SK-N-SH (cell line): ENCODE data around the gene HLA-DRB5. TPM values are rescaled to one million over a fixed set of nuclear protein-coding genes. Genes with fewer than 3 reads are reported as not detected.

Experiments used
- CTCF ChIA-PET: fragments of 300-600, 350-600 bp; formaldehyde crosslinking; extraction: SDS; loops from one replicate; lab custom pipeline; 2021; lab: Yijun Ruan, JAX
- POLR2A ChIA-PET: fragments of 350-600 bp; sonication (Branson Sonifier 250); formaldehyde crosslinking; extraction: SDS; loops from one replicate; lab custom pipeline; 2020; ENCODE audit warnings: antibody characterized with exemption, inconsistent platforms; lab: Yijun Ruan, JAX
- DNase-seq: peaks from one replicate; pipeline ENCODE4 v3.0.0; 2012
- H2AFZ ChIP-seq: fragments of 200-600 bp; sonication (generic); 2 replicates; pipeline ENCODE4 v1.8.1; 2016; ENCODE audit warnings: antibody characterized with exemption, mild to moderate bottlenecking, low read depth
- H3F3A ChIP-seq: fragments of 200-600 bp; sonication (generic); replicated peaks from 2 replicates; pipeline ENCODE3; 2016; ENCODE audit warnings: antibody characterized with exemption, mild to moderate bottlenecking; ENCODE audit not compliant: insufficient read depth
- H3K27ac ChIP-seq, 2 experiments: fragments of 200-500 bp in 1 of 2; fragments of 200-600 bp in 1 of 2; sonication (Bioruptor generic) in 1 of 2; sonication (generic), shearing (Covaris generic) in 1 of 2; 2 replicates each; pipeline versions ENCODE4 v1.5.1 to v1.6.1; 2014 to 2016; ENCODE audit warnings: low read depth in 2 of 2, inconsistent platforms in 1 of 2, low read length in 1 of 2, mild to moderate bottlenecking in 1 of 2, mixed read lengths in 1 of 2
- H3K27me3 ChIP-seq: fragments of 200-600 bp; sonication (generic), shearing (Covaris generic); 2 replicates; pipeline ENCODE4 v1.6.1; 2016; ENCODE audit warnings: mixed run types; ENCODE audit not compliant: insufficient read depth
- H3K36me3 ChIP-seq, 2 experiments: fragments of 200-500 bp in 1 of 2; fragments of 200-600 bp in 1 of 2; sonication (Bioruptor generic) in 1 of 2; sonication (generic) in 1 of 2; replicated peaks in 1 of 2; 2 replicates each; pipeline versions ENCODE3 to v1.5.1; 2014 to 2016; ENCODE audit warnings: low read length in 1 of 2, mild to moderate bottlenecking in 1 of 2; ENCODE audit not compliant: insufficient read depth in 2 of 2, control insufficient read depth in 1 of 2
- H3K4me1 ChIP-seq, 2 experiments: fragments of 200-500 bp in 1 of 2; fragments of 200-600 bp in 1 of 2; sonication (Bioruptor generic) in 1 of 2; sonication (generic), shearing (Covaris generic) in 1 of 2; 2 replicates each; pipeline versions ENCODE4 v1.5.1 to v1.6.1; 2014 to 2016; ENCODE audit warnings: low read depth in 1 of 2, low read length in 1 of 2, mixed run types in 1 of 2; ENCODE audit not compliant: insufficient read depth in 2 of 2, control insufficient read depth in 1 of 2
- H3K4me2 ChIP-seq: fragments of 200-600 bp; sonication (generic), shearing (Covaris generic); 2 replicates; pipeline ENCODE4 v1.6.1; 2017; ENCODE audit warnings: mixed run types
- H3K4me3 ChIP-seq, 2 experiments: fragments of 200-500 bp in 1 of 2; fragments of 200-600 bp in 1 of 2; sonication (Bioruptor generic) in 1 of 2; sonication (generic), shearing (Covaris generic) in 1 of 2; 2 replicates each; pipeline versions ENCODE4 v1.5.1 to v1.8.1; 2014 to 2016; ENCODE audit warnings: low read depth in 2 of 2, inconsistent platforms in 1 of 2, low read length in 1 of 2, mild to moderate bottlenecking in 1 of 2, mixed read lengths in 1 of 2, moderate library complexity in 1 of 2
- H3K79me2 ChIP-seq: fragments of 200-600 bp; sonication (generic); 2 replicates; pipeline ENCODE4 v1.8.1; 2017; ENCODE audit warnings: mild to moderate bottlenecking; ENCODE audit not compliant: insufficient read depth
- H3K9ac ChIP-seq: fragments of 200-600 bp; sonication (generic); 2 replicates; pipeline ENCODE4 v1.6.1; 2017; ENCODE audit warnings: mixed run types
- H3K9me2 ChIP-seq: fragments of 200-600 bp; sonication (generic); 2 replicates; pipeline ENCODE4 v1.6.1; 2017; ENCODE audit warnings: mixed run types
- H3K9me3 ChIP-seq: fragments of 200-600 bp; sonication (generic); 2 replicates; pipeline ENCODE4 v1.6.1; 2017; ENCODE audit warnings: mixed run types, mild to moderate bottlenecking, moderate library complexity
- H4K20me1 ChIP-seq: fragments of 200-600 bp; sonication (generic); 2 replicates; pipeline ENCODE4 v1.6.1; 2017; ENCODE audit warnings: mild to moderate bottlenecking, mixed run types; ENCODE audit not compliant: insufficient read depth
- EP300 ChIP-seq, 2 experiments: IDR thresholded peaks; 2 replicates each; pipeline versions ENCODE4 v1.4.0 to v1.6.1; 2012; ENCODE audit warnings: borderline replicate concordance in 1 of 2, low read depth in 1 of 2, low read length in 1 of 2
- FOXJ3 ChIP-seq: sonication (generic); formaldehyde crosslinking; IDR thresholded peaks from 2 replicates; pipeline ENCODE4 v1.5.1; 2020; ENCODE audit warnings: mild to moderate bottlenecking, missing genetic modification reagents
- GATA2 ChIP-seq: sonication (generic); formaldehyde crosslinking; IDR thresholded peaks from 2 replicates; pipeline ENCODE4 v1.5.0; 2020; ENCODE audit warnings: mild to moderate bottlenecking, missing genetic modification reagents
- JUND ChIP-seq: IDR thresholded peaks from 2 replicates; pipeline ENCODE4 v1.4.0; 2012
- NRF1 ChIP-seq: IDR thresholded peaks from 2 replicates; pipeline ENCODE4 v1.6.1; 2012; ENCODE audit warnings: low read depth, mild to moderate bottlenecking, low read length
- POLR2AphosphoS5 ChIP-seq: IDR thresholded peaks from 2 replicates; pipeline ENCODE4 v1.6.1; 2012; ENCODE audit warnings: low read depth, low read length
- RCOR1 ChIP-seq: fragments of 150-350 bp; IDR thresholded peaks from 2 replicates; pipeline ENCODE4 v1.6.1; 2017; ENCODE audit warnings: antibody characterized with exemption, low read length
- SIN3A ChIP-seq: IDR thresholded peaks from 2 replicates; pipeline ENCODE4 v1.6.1; 2012; ENCODE audit warnings: low read depth, mild to moderate bottlenecking, low read length, moderate library complexity, borderline replicate concordance
- TAF1 ChIP-seq: IDR thresholded peaks from 2 replicates; pipeline ENCODE4 v1.6.1; 2012; ENCODE audit warnings: low read depth, mild to moderate bottlenecking, low read length, moderate library complexity, borderline replicate concordance
- YY1 ChIP-seq: IDR thresholded peaks from 2 replicates; pipeline ENCODE4 v1.4.0; 2012; ENCODE audit warnings: low read depth, mild to moderate bottlenecking
- WGBS: methylation state at CpG from one replicate; pipeline ENCODE4 v1.1.6; 2017; ENCODE audit warnings: low lambda C conversion rate; 5-methylcytosine and 5-hydroxymethylcytosine counted together
- polyA plus RNA-seq, 3 experiments: library from polyadenylated mRNA; depleted of rRNA; stranded (reverse); fragments of >200 nt; gene quantifications; 2 replicates each; pipeline ENCODE4 v1.2.3, GENCODE V29; 2012
- TF ChIP-seq, protein P1 (sequence below): IDR thresholded peaks from 2 replicates; pipeline ENCODE4 v1.4.0; 2012; ENCODE audit warnings: low read depth, borderline replicate concordance
- TF ChIP-seq, protein P2 (sequence below): fragments of 150-350 bp; IDR thresholded peaks from 2 replicates; pipeline ENCODE4 v1.6.1; 2017; ENCODE audit warnings: antibody characterized with exemption, low read length, low read depth, borderline replicate concordance
- TF ChIP-seq, protein P3 (sequence below): IDR thresholded peaks from 2 replicates; pipeline ENCODE4 v1.4.0; 2012; ENCODE audit warnings: low read depth
- TF ChIP-seq, protein P4 (sequence below): fragments of 200-600 bp; sonication (generic); IDR thresholded peaks from 2 replicates; pipeline ENCODE4 v1.6.1; 2017; ENCODE audit warnings: antibody characterized with exemption, mild to moderate bottlenecking, moderate library complexity
- TF ChIP-seq, protein P5 (sequence below): IDR thresholded peaks from 2 replicates; pipeline ENCODE4 v1.4.0; 2012; ENCODE audit warnings: low read depth, borderline replicate concordance

Gene HLA-DRB5
- polyA plus RNA-seq, 1 of the 3 experiments (the other 2 are of a cell fraction), result not detected

DNA sequence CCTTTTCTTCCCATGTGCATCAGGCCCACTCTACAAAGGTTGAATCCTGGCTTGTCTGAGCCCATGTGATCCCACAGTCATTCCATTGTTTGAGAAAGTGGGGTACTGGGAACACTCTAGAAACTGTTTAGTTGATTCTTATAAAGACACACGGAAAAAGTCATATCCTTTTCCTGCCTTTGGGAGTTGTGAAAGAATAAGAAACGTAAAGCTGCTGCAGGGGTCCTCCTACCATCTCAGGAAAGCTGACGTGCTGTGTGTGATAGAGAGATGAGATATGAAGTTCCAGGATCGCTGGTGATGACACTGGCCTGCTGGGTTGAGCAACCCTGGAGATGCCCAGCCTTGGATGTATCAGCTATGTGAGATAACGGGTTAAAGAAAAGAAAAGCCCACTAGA lies 21.3 kb upstream of the HLA-DRB5 start:
- Histone ChIP-seq H3K9ac (no peak overlapping the region), H3K27ac (no peak overlapping the region), H3K36me3 (no peaks in the 10 kb centered on the region), H3K9me2 (no peaks in the 10 kb centered on the region), H3K9me3 (no peaks in the 10 kb centered on the region), H3K4me2 (no peak overlapping the region), H2AFZ (no peak overlapping the region), H3K4me3 (no peak overlapping the region), H3K4me1 (no peaks in the 10 kb centered on the region), H3K27me3 (no peaks in the 10 kb centered on the region), H4K20me1 (no peaks in the 10 kb centered on the region), H3F3A (no peaks in the 10 kb centered on the region), H3K79me2 (no peaks in the 10 kb centered on the region)
- 7% methylated on average over 4 of the region's 5 CpGs for WGBS
- no peak for TF ChIP-seq EP300 (IDR thresholded peaks at IDR 0.05; ENCODE audit: borderline replicate concordance in 1 of 2, low read depth in 1 of 2, low read length in 1 of 2)
- TF ChIP-seq, protein P1, sequence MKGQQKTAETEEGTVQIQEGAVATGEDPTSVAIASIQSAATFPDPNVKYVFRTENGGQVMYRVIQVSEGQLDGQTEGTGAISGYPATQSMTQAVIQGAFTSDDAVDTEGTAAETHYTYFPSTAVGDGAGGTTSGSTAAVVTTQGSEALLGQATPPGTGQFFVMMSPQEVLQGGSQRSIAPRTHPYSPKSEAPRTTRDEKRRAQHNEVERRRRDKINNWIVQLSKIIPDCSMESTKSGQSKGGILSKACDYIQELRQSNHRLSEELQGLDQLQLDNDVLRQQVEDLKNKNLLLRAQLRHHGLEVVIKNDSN, result no peak
- no peak for TF ChIP-seq JUND
- TF ChIP-seq, protein P2, sequence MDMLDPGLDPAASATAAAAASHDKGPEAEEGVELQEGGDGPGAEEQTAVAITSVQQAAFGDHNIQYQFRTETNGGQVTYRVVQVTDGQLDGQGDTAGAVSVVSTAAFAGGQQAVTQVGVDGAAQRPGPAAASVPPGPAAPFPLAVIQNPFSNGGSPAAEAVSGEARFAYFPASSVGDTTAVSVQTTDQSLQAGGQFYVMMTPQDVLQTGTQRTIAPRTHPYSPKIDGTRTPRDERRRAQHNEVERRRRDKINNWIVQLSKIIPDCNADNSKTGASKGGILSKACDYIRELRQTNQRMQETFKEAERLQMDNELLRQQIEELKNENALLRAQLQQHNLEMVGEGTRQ, result no peak
- no peak for TF ChIP-seq GATA2 (CRISPR knock-in tag)
- no peak for TF ChIP-seq TAF1
- CTCF ChIA-PET, result no interaction called here
- POLR2A ChIA-PET, result no interaction called here
- no peak for DNase-seq

DNA sequence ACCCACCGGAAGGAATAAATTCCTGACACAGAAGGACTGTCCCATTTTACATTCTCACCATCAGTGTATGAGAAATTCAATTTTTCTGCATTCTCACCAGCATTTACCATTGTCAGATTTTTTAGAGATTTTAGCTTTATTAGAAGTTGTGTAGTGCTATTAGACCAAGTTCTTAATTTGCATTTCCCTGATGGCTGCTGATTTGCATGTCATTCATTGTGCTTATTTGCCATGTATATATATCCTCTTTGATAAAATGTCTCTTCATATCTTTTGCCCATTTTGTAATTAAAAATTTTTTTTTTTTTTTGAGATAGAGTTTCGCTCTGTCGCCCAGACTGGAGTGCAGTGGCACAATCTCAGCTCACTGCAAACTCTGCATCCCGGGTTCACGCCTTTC lies 9.8 kb upstream of the HLA-DRB5 start:
- Histone ChIP-seq H3K9ac (no peak overlapping the region), H3K9me3 (no peaks in the 10 kb centered on the region), H3K27me3 (no peaks in the 10 kb centered on the region), H3K4me3 (no peak overlapping the region), H3K4me2 (no peak overlapping the region), H3K79me2 (no peaks in the 10 kb centered on the region), H3K36me3 (no peaks in the 10 kb centered on the region), H3K27ac (no peak overlapping the region), H3K9me2 (no peaks in the 10 kb centered on the region), H3F3A (no peaks in the 10 kb centered on the region), H2AFZ (no peak overlapping the region), H3K4me1 (no peaks in the 10 kb centered on the region), H4K20me1 (no peaks in the 10 kb centered on the region)
- 0% methylated on average over 2 of the region's 5 CpGs for WGBS
- CTCF ChIA-PET, result no interaction called here
- no peak for DNase-seq
- POLR2A ChIA-PET, result no interaction called here
- TF ChIP-seq, protein P1, result no peak
- TF ChIP-seq, protein P2, result no peak
- TF ChIP-seq, protein P3, sequence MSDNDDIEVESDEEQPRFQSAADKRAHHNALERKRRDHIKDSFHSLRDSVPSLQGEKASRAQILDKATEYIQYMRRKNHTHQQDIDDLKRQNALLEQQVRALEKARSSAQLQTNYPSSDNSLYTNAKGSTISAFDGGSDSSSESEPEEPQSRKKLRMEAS, result no peak
- TF ChIP-seq YY1 (no peak), FOXJ3 (CRISPR knock-in tag) (no peak), JUND (no peak), SIN3A (no peak), POLR2AphosphoS5 (no peak), GATA2 (CRISPR knock-in tag) (no peak), RCOR1 (no peak), NRF1 (no peak)
- TF ChIP-seq, protein P4, sequence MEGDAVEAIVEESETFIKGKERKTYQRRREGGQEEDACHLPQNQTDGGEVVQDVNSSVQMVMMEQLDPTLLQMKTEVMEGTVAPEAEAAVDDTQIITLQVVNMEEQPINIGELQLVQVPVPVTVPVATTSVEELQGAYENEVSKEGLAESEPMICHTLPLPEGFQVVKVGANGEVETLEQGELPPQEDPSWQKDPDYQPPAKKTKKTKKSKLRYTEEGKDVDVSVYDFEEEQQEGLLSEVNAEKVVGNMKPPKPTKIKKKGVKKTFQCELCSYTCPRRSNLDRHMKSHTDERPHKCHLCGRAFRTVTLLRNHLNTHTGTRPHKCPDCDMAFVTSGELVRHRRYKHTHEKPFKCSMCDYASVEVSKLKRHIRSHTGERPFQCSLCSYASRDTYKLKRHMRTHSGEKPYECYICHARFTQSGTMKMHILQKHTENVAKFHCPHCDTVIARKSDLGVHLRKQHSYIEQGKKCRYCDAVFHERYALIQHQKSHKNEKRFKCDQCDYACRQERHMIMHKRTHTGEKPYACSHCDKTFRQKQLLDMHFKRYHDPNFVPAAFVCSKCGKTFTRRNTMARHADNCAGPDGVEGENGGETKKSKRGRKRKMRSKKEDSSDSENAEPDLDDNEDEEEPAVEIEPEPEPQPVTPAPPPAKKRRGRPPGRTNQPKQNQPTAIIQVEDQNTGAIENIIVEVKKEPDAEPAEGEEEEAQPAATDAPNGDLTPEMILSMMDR, result no peak
- TF ChIP-seq, protein P5, sequence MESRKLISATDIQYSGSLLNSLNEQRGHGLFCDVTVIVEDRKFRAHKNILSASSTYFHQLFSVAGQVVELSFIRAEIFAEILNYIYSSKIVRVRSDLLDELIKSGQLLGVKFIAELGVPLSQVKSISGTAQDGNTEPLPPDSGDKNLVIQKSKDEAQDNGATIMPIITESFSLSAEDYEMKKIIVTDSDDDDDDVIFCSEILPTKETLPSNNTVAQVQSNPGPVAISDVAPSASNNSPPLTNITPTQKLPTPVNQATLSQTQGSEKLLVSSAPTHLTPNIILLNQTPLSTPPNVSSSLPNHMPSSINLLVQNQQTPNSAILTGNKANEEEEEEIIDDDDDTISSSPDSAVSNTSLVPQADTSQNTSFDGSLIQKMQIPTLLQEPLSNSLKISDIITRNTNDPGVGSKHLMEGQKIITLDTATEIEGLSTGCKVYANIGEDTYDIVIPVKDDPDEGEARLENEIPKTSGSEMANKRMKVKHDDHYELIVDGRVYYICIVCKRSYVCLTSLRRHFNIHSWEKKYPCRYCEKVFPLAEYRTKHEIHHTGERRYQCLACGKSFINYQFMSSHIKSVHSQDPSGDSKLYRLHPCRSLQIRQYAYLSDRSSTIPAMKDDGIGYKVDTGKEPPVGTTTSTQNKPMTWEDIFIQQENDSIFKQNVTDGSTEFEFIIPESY, result no peak
